NCI-H1105 (cell line): Measurements from ENCODE around the gene NOS3.
"Not testable (repeated sequence)": the region's sequence is repeated elsewhere in the genome, so short reads cannot be mapped to it uniquely, and the experiment has no call there.

ENCODE experiments used
- DNase-seq: peaks from one replicate; lab custom pipeline; 2025; lab: John Stamatoyannopoulos, UW

Gene NOS3

DNA sequence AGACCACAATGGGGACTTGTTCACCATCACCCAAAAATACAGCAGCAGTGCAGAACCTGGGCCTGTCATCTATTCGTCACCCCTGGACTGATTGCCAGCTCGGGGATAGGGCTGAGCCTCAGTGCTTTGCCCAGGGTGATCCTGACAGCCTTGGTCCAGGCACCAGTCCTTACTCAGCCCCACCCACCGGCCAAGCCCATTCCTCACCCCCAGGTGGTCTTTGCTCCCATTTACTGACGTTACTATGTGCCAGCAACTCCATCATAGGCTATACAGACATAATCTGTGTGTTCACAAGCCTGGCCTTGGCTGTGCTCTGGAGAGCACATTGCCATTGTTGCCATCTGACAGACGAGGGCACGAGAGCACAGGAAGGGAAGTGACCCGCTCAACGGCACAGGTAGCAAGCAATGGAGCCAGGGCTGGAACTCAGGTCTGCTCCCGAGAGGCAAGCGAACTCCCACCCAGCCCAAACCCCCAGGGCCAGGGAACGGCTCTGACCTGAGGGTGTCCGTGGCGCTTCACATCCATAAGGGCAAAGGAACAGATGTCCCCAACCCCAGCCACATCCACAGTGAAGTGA lies 26.6 kb downstream of the NOS3 start:
- DNase-seq = no peak

DNA sequence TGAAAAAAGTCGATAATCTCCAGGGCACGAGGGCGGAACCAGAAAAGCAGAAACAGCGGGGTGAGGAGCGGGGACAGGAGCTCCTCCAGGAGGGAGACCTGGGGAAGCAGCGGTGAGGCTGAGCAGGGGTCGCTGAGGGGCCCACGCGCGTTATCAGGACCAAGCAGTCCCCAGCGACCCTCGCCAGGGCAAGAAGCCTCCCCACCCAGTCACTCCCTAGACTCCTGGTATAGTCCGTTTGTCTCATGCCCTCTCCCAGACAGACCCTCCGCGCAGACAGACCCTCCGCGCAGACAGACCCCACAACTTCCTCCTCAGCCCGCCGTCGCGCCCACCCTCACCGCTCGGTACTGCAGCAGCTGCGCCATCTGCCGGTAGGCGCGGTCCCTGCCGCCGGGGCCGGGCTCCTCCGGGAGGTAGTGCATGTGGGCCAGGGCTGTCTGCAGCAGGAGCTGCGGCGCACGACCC lies 27.2 kb downstream of the NOS3 start:
- DNase-seq = no peak

- DNase-seq = no peak
These were observed 27.8 kb downstream of the NOS3 start for GRCh38 chr7:151018421-151019129.

GRCh38 chr7:151019130-151019447 lies 28.3 kb downstream of the NOS3 start:
- DNase-seq = no peak

- no peak for DNase-seq
These were observed 29.4 kb downstream of the NOS3 start for GRCh38 chr7:151020231-151020630.

DNA sequence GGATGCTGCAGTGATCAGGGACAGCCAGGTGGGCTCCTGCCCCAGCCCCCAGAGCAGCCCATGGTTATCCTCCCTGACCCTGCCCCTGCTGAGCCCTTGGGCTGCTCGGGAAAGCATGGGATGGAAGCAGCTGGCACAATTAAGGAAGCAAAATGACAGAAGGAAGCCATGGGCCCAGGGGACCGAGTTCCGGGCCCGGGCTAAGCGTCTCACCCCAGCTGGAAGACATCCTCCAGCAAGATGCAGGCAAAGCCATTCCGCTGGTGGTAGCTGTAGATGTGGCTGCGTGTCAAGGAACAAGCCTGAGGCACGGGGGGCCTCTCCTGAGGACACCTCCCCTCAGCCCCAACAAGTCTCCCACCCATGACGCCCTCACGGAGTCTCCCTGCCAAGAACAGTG lies 32.4 kb downstream of the NOS3 start:
- DNase-seq = no peak

GRCh38 chr7:151024435-151025056 lies 33.7 kb downstream of the NOS3 start, which contains the start of gene ATG9B:
Gene ATG9B, minus strand, starts transcription at chr7:151024494. Its CDS starts 71 bp downstream, at chr7:151024423.
- DNase-seq = no peak

GRCh38 chr7:151025924-151026671 lies 35.3 kb downstream of the NOS3 start:
- no peak for DNase-seq

GRCh38 chr7:151026771-151027727 lies 36.2 kb downstream of the NOS3 start:
- not testable (repeated sequence) for DNase-seq

DNA sequence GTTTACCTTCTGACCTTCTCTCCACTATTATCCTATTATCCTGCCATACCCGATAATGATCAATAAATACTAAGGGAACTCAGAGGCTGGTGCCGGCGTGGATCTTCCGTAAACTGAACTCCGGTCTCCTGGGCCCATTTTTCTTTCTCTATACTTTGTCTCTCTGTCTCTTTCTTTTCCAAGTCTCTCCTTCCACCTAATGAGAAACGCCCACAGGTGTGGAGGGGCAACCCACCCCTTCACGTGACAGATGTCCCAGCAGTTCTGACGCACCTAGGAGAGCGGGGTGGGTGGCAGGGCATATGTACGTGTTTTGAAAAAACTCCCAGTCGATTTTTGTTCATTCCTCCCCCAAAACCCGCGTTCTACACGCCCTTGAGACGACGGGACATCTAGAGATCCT lies 36.9 kb downstream of the NOS3 start:
- DNase-seq = not testable (repeated sequence)

- DNase-seq = peak; percentile 96
These were observed 37.5 kb downstream of the NOS3 start, which contains the start of gene ABCB8 for GRCh38 chr7:151028131-151028947. Gene ABCB8, plus strand, starts transcription at chr7:151028450. Its CDS starts 66 bp downstream, at chr7:151028516.

- no peak for DNase-seq
These were observed 38.2 kb downstream of the NOS3 start for GRCh38 chr7:151028948-151029501.

DNA sequence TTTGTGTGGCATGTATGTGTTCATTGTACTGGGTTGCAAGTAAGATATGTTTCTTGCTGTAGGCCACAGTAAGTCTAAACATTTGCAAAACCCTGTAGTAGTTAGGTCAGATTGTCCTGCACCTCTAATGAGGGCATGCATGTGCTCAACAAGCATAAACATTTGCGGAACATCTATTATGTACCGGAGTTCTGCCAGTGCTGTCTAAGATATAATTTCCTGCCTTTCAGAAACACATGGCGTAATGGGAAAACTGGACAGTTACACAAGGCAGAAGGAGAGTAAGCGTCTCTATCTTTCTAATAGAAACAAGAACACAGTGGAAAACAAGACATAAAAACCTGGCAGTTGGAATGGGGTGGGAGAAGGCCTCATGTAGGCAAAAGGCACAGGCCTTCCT lies 40.2 kb downstream of the NOS3 start:
- DNase-seq = no peak

- no peak for DNase-seq
These were observed 42.4 kb downstream of the NOS3 start for GRCh38 chr7:151032936-151033863.

- no peak for DNase-seq
These were observed 43.0 kb downstream of the NOS3 start for GRCh38 chr7:151033864-151034249.

GRCh38 chr7:151034312-151035025 lies 43.7 kb downstream of the NOS3 start:
- DNase-seq = no peak

DNA sequence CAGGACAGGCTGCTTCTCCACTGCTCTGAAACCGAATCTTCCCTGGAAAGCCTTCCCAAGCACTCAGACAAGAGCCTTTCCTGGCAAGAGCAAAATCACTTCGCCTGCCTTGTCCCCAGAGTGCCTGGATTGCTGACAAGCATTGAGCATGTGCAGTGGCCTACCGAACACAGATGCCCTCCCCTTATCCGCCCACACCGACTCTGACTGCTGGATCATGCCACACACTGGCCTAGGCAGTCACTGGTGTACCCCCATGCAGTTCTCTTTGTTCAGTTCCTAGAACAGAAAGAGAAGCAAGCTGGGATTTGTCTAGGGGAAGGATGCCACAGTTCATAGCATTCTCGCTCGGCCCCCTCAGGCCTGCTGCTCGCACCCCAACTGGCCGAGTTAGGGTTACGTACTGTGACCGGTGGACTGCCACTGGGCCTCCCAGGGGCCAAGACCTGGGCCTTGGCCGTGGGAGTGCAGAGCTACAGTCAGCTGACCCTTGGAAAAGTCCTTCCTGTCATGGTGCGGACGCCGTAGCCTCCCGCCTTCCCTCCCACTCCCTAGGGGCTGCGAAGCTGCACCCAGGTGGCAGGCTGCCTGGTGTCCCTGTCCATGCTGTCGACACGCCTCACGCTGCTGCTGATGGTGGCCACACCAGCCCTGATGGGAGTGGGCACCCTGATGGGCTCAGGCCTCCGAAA lies 44.4 kb downstream of the NOS3 start:
- DNase-seq = no peak

DNA sequence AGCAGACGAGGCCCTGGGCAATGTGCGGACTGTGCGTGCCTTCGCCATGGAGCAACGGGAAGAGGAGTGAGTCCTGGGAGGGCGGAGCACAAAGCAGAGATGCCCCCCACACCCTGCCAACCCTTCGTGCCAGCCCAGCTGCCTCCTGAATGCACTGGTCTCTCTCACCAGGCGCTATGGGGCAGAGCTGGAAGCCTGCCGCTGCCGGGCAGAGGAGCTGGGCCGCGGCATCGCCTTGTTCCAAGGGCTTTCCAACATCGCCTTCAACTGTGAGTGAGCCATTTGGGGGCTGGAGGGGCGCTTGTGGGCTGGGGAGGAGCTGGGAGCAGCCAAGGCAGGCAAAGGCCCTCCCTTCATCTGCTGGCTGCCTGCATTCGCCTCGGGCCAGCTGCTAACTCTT lies 45.1 kb downstream of the NOS3 start:
- no peak for DNase-seq
